Retinal pigment epithelial cell (primary cell): Measurements from ENCODE around the gene PLVAP.
A peak's percentile ranks its signal among the peaks of the same experiment; 100 is the strongest.

Experiments used
- DNase-seq: peaks from one replicate; pipeline ENCODE4 v3.0.0-alpha.2; 2010; ENCODE audit warnings: low read depth
- H3K4me3 ChIP-seq: 2 replicates; pipeline ENCODE4 v1.5.1; 2011; ENCODE audit warnings: mild to moderate bottlenecking, low read length, control low read depth, moderate library complexity
- TF ChIP-seq, protein P1 (sequence below): conservative IDR thresholded peaks from 2 replicates; pipeline ENCODE4 v1.5.1; 2011; ENCODE audit warnings: low read depth, low read length, control low read depth, inconsistent platforms

PLVAP gene

DNA sequence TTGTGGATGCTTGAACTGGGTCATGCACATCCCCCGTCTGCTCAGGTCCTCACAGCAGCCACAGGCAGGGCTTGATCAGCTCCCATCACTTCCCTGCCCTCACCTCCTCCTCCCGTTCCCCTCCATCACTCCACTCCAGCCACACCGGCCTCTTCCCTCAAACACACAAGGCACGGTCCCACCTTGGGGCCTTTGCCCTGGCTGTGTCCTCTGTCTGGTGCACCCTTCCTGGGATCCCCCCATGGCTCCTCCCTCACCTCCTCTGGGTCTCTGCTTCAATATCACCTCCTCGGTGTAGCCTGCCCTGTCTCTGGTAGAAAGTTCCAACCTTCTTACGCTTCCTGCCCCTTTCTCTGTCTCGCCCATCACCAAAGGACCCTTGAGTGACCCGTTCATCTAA lies 23.8 kb downstream of the PLVAP start:
- no peak overlapping the region for H3K4me3 ChIP-seq
- TF ChIP-seq, protein P1, sequence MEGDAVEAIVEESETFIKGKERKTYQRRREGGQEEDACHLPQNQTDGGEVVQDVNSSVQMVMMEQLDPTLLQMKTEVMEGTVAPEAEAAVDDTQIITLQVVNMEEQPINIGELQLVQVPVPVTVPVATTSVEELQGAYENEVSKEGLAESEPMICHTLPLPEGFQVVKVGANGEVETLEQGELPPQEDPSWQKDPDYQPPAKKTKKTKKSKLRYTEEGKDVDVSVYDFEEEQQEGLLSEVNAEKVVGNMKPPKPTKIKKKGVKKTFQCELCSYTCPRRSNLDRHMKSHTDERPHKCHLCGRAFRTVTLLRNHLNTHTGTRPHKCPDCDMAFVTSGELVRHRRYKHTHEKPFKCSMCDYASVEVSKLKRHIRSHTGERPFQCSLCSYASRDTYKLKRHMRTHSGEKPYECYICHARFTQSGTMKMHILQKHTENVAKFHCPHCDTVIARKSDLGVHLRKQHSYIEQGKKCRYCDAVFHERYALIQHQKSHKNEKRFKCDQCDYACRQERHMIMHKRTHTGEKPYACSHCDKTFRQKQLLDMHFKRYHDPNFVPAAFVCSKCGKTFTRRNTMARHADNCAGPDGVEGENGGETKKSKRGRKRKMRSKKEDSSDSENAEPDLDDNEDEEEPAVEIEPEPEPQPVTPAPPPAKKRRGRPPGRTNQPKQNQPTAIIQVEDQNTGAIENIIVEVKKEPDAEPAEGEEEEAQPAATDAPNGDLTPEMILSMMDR: no peak
- DNase-seq: no peak

DNA sequence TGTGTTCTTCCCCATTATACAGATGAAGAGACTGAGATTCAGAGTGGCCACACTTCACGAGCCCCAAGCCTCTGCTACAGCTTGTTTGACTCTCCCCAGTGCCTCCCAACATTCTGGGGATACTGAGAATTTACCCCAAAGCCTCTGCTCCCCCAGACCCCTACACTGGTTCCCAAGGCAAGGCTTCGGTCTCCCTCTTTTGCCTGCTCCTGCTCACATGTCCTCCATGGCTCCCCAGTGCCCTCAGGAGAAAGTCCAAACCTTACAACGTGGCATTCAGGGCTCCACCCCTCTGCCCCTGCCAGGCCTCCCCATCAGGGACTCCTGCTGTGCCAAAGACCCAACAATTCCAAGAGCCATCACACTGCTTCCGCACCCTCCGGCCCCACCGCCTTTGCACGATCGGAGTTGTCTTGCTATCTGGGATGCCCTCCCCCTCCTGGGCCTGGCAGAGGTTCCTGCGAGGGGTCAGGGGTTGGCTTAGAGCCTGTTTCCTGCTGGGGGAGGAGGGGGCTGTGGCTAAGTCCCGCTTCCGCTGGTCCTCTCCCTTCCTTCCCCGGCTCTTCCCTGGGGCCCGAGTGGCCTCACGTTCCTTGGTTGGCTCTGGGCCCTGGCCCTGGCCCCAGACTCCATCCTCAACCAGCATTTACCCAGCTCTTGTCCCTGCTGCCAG lies 24.4 kb downstream of the PLVAP start:
- DNase-seq: no peak
- TF ChIP-seq, protein P1: no peak
- no peak overlapping the region for H3K4me3 ChIP-seq

DNA sequence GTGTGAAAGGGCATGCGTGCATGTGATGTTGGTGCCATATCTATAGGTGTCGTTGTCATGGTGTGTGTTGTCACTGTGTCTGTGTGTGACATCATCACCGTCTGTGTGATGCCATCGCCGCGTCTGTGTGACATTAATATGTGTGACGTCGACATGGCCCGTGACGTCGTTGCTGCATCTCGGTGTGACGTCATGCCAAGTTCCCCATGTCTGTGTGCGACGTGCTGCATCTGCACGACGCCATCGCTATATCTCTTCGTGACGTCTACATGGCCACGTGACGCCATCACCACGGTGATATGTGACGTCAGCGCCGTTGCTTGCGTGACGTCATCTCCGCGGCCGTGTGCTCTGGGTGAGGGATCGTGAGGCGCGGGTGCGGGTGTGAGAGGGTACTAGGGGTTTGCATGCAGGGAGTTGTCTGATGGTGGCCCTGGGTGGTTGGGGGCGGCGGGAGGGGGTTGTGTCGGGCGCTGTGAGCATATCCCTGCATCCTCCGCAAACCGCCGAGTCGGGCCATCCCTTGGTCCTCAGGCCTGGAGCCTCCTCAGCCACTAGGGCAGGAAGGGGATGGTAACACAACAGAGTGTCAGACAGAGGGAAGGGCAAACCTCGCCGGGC lies 25.2 kb downstream of the PLVAP start:
- no peak for DNase-seq
- no peak overlapping the region for H3K4me3 ChIP-seq
- TF ChIP-seq, protein P1: no peak

DNA sequence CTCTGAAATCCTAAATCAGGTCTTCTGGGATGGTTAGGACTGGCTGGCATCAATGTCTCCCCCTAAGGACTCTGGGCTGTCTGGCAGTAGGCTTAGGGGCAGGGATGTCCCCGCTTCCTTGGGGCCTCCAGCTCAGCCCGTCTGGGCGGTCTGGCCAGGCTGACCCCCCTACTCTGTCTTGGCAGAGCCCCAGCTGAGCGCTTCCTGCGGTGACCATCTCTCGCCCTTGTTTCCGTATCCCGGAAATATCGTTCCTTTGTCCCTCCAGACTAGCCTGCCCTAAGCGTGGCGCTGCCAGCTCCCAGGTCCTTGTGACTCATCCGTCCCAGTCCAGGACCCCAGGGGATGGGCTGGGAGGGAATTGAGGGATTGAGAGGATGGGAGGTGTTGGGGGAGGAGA lies 28.4 kb downstream of the PLVAP start:
- H3K4me3 ChIP-seq: peak overlapping the region; percentile 12
- TF ChIP-seq, protein P1: no peak
- no peak for DNase-seq

DNA sequence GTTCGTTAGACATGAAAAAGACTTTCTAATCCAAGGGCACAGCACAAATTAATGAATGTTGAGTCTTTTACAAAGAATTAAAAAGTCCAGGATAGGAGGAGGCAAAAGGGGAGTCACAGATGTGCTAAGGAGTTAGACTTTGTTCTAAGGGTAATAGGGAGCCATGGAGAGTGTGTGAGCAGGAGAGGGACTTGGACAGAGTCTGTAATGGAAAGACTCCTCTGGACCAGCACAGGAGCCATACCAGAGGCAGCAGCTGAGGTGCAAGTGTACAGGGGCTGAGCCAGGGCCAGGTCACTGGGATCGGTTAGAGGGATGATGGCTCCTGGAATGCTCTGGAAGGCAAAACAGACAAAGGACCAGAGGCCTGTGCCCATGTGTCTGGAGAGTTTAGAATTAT lies 29.3 kb downstream of the PLVAP start:
- H3K4me3 ChIP-seq: no peak overlapping the region
- no peak for DNase-seq
- TF ChIP-seq, protein P1: no peak

DNA sequence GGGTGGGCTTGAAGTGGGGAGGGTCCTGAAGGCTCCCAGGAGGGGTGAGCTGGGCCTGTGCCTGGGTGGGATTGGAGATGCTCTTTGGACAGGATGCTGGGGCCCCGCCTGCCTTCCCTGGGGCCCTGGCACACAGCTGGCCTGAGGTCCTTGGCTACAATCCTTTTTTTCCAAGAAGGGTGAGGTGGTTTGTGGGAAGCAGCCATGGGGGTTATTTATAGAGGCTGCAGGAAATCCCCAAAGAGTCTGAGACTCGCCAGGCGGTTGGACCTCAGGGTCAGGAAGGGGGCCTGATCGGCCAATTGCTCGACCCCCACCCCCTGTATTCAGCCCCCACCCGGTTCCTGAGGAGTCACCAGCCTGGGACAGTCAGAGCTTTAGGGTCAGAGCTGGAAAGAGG lies 29.8 kb downstream of the PLVAP start:
- H3K4me3 ChIP-seq: no peak overlapping the region
- no peak for DNase-seq
- TF ChIP-seq, protein P1: no peak

DNA sequence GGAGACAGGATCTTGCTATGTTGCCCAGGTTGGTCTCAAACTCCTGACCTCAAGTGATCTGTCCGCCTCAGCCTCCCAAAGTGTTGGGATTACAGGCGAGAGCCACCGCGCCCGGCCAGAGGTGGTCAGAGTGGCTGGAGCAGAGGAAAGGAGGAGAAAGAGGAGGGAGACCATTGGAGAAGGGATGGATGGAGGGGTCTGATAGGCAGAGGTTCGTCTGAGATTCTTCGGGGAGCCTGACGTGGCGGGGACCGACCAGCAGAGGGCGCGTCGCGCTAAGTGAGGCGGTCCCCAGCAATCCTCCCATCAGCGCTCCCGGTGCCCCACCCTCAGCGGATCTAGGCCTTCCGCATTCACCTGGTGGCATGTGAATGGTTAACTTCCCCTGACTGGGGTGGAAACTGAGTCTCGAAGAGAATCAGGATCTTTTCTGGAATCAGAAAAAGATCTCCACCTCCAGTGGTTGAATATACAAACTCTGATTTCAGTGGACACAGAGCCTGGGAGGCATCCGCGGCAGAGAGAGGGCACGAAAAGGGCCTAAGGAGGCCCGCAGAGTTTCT lies 31.0 kb downstream of the PLVAP start:
- no peak for DNase-seq
- no peak overlapping the region for H3K4me3 ChIP-seq
- TF ChIP-seq, protein P1: peak; percentile 86
